GM19395 (cell line): ENCODE results near the gene CYTL1.
"Not testable (repeated sequence)": the region's sequence is repeated elsewhere in the genome, so short reads cannot be mapped to it uniquely, and the experiment has no call there.

Source experiments
- ATAC-seq: cut with Tn5 transposase; IDR thresholded peaks from one replicate; pipeline ENCODE4 v1.9.1; 2021; ENCODE audit warnings: mild to moderate bottlenecking, moderate library complexity; ENCODE audit not compliant: unreplicated experiment

CYTL1 gene

DNA sequence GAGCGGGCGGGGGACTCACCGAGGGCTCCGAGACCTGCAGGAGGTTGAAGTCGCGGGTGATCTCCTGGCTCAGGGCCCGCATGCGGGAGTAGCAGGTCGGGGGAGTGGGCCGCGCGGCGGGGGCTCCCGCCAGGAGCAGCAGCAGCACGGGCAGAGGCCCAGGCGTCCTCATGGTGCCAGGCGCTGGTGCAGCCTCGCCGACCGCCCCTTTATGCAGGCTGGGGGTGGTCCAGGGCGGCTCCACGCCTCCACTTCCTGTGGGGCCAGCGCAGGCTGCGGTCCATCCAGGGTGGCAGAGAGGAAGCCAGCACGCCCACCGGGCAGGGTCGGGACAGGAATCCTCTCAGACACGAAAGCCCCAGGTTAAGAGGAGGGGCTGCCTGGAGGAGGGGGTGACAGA, at the start of gene CYTL1:
CYTL1 (minus strand) TSS at position 185 of the 400 bp plus-strand sequence; CDS start at position 172, 13 bp downstream.
- no peak for ATAC-seq

DNA sequence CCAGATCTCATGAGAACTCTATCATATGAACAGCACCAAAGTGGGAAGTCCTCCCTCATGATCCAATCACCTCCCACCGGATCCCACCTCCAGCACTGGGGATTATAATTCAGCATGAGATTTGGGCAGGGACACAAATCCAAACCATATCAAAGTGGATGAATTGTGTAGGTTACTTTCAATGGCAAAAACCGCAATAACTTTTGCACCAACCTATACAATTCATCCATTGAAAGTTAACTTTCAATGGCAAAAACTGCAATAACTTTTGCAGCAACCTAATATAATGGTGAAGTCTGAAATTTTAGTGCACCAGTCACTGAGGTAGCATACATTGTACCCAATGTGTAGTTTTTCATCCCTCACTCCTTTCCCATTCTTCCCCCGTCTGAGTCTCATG, 48.6 kb upstream of the CYTL1 start:
- ATAC-seq = no peak

- ATAC-seq = not testable (repeated sequence)
Observed at GRCh38 chr4:5066968-5067367, 47.7 kb upstream of the CYTL1 start.

GRCh38 chr4:5066101-5066500, 46.8 kb upstream of the CYTL1 start:
- ATAC-seq = no peak

DNA sequence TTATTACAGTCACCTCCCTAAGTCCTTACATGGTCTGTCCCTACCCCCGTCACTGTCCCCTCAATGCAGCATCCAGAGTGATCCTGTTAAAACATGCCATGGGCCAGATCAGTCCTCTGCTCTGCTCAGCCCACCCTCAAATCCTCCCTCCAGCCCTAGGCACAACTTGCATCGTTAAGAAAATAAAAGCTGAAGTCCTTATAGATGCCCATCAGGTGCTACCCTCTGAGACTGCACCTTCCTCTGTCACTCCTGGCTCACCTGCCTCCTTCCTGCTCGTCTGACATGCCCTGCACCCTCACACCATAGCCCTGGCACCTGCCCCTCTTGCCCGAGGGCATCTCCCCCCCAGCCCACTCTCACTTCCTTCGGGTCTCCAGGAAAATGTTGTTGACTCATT, 36.2 kb upstream of the CYTL1 start:
- ATAC-seq = no peak

GRCh38 chr4:5054532-5054931, 35.3 kb upstream of the CYTL1 start:
- no peak for ATAC-seq

- no peak for ATAC-seq
Observed at GRCh38 chr4:5052726-5053425, 33.6 kb upstream of the CYTL1 start.

GRCh38 chr4:5052204-5052702, 33.0 kb upstream of the CYTL1 start:
- no peak for ATAC-seq

DNA sequence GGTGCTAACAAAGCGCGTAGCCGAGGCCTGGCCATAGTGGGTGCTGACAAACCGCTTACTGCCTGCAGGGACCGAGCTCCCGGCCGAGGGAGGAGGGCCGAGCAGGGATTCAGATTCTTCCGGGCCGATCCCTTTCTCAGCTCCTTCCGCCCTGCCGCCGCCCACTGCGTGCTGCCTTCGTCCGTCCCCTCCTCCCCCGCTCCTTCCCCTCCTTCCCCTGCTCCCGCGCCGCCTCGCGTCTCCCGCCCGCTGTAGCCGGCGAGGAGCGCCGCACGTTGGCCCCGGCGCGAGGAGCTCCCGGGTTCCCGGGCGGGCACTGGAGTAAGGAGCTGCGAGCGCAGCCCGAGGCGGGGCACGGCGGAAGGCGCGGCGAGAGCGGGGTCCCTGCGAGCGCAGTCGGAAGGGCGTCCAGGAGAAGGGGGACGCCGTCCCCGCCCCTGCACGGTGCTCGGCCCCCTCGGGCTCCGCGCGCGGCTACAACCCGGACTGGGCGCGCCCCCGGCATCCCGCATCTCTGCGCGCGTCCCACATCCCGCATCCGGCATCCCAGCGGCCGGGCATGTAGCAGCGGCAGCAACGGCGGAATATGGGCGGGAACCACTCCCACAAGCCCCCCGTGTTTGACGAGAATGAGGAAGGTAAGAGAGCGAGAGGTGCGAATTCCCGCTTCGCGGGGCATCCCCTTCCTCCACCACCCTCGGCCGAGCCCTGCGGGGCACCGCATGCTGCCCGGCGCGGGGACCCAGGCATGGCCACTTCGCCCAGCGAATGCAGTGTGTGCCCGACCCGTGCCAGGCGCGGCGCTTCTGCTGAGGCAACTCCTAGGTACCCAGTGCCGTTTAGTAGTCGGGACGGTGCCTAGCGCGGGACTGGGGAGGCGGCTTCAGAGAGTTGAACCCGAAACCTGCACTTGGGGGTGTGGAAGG, 32.3 kb upstream of the CYTL1 start, which contains the start of gene STK32B:
STK32B (plus strand) TSS at position 203 of the 926 bp plus-strand sequence.
- peak; percentile 57 for ATAC-seq

GRCh38 chr4:5050520-5051277, 31.4 kb upstream of the CYTL1 start:
- no peak for ATAC-seq

- ATAC-seq = no peak
Observed at GRCh38 chr4:5048721-5049120, 29.5 kb upstream of the CYTL1 start.

DNA sequence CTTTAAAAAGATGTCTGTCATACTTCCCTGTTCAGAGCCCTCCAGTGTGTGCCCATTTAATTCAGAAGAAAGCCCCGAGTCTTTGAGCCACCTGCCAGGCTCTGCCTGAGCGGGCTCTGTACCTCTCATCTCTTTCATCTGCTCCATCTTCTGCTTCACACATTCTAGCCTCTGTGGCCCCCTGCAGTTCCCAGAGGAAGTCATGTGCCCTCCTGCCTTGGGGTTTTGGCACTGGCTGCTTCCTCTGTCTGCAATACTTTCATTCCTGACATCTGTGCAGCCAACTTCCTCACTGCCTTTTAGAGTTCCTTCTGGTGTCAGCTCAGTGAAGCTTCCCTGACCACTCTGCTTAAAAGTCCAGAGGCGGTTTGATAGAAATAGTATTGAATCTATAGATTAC, 25.8 kb upstream of the CYTL1 start:
- no peak for ATAC-seq

DNA sequence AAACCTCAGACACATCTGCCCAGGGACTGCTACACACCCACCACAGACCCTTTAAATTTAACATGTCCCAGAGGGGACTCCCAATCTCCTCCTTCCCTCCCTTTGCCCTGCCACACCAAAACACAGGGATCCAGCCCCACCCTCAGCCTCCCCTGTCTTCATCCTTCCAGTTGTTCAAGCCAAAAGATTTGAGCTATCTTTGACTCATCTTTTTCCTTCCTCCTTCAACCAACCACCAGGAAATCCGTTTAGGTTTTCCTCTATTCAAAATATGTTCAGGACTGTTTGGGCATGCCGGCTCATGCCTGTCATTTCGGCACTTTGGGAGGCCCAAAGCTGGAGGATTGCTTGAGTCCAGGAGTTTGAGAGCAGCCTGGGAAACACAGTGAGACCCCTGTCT, 25.1 kb upstream of the CYTL1 start:
- ATAC-seq = no peak

DNA sequence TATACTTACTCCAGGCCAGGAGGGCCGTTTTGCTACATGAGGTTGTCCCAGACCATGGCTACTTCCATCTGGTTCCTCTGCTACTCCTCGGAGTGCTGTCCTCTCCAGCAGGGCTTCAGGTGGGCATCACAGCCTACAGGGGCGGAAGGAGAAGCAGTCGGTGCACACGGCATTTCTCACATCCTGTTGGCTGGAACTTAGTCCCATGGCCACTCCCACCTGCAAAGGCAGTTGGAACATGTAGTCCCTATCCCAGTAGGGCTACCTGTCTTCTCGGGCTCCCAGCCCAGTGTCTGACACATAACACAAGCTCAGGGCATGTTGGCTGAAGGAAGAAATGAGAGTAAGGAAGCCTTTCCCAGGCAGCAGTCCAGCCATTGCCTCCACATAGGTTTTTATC, 24.3 kb upstream of the CYTL1 start:
- ATAC-seq = no peak

GRCh38 chr4:5041699-5042098, 22.4 kb upstream of the CYTL1 start:
- ATAC-seq = no peak

DNA sequence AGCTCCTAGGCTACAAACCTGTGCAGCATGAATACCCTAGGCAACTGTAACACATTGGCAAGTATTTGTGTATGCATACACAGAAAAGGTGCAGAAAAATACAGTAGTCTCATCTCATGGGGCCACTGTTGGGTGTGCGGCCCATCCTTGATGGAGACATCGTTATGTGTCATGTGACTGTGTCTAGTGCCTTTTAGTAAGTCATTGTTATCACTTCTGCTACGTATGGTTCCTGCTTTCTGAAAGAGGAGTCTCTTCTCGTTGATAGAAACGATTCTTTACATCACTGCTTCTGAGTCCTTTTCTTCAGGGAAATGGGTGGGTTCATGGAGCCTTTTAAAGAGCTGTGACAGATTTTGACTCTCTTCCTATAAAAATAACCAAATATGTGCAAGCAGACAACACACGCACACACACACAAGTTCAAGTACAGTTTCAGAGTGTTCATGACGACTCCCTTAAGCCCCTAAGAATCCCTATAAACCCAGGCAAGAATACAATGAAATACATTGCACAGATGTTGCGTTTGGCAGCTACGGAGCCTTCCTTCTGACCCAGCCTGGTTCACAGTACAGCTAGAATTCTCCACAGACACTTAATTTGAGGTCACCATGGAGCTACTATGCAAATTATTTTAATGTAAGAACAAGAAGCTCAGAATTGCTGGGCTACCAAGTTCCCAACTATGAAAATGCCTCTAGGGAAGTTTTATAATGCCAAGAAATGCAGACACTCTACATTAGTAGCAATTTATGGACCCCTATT, 21.8 kb upstream of the CYTL1 start:
- ATAC-seq = no peak

GRCh38 chr4:5039800-5040199, 20.5 kb upstream of the CYTL1 start:
- no peak for ATAC-seq

- ATAC-seq = no peak
Observed at GRCh38 chr4:5037553-5038551, 18.6 kb upstream of the CYTL1 start.

- ATAC-seq = no peak
Observed at GRCh38 chr4:5036239-5036638, 17.0 kb upstream of the CYTL1 start.
